ENCODE results near the gene H1-8.

The H1-8 gene

DNA sequence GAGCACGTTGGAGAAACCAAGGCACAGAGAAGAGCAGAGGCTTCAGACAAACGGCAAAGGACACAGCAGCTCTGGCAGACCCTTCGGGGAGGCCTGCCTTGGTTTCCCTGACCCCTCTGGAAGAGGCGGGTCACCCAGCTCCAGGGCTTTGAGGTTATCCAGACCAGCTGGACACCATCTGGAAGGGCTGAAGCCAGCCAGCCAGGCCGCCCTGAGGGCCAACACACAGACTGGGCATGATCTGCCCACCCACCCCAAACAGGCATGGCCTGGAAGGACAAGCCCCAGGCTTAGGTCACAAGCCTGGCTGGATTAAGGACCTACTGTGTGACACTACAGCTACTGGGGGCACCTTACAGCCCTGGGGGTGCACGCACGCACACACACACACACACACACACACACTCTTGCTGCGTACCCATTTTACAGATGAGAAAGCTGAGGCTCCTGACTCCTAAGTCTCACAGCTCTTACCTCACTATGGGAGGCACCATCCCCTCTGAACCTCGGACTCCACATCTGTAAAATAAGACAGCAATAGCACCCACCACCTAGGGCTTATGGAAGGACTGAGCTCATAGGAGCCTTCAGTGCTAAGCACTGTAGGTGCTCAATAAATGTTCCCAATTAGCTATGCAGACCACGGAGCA is 52.7 kb downstream of the H1-8 start:
- FAIRE-seq, result no peak

DNA sequence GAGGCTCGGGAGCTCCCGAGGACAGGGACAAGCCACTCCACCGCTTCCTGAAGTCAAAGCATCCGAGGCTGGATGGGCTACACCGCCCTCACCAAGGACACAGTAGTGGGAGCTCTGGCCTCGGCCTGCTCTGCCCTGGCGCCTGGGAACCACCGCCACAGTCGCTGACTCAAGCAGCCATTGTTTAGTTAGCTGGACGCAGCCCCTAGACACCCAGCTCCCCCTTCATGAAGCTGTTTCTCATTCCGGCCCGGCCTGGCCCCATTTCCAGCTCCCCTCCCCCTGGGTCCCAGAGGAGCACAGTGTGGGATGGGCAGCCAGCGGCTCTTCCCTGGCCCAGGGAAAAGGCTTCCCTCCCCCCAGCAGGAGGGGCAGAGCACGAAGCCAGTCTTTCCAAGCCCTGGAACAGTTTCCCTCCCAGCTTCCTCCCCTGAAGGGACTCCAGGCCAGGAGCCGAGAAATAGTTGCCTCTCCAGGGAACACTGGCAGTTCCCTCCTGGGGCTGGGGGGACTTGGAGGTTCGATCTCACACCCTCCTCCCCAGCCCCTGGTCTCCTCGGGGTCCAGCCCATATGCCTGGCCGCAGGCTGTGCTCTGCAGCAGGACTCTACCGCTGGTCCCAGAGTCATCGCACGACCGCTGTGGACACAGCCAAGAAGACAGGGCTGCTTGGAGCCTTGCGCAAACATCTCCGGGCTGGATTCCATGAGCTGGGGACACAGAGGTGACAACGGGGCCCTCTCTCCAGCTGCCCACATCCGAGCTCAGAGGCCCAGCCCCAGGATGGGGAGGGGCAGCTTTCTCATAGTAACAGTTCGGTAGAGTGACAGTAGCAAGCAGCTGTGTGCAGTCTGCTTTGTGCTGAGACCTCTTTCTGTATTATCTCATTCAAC is 53.5 kb downstream of the H1-8 start:
- FAIRE-seq, result no peak

DNA sequence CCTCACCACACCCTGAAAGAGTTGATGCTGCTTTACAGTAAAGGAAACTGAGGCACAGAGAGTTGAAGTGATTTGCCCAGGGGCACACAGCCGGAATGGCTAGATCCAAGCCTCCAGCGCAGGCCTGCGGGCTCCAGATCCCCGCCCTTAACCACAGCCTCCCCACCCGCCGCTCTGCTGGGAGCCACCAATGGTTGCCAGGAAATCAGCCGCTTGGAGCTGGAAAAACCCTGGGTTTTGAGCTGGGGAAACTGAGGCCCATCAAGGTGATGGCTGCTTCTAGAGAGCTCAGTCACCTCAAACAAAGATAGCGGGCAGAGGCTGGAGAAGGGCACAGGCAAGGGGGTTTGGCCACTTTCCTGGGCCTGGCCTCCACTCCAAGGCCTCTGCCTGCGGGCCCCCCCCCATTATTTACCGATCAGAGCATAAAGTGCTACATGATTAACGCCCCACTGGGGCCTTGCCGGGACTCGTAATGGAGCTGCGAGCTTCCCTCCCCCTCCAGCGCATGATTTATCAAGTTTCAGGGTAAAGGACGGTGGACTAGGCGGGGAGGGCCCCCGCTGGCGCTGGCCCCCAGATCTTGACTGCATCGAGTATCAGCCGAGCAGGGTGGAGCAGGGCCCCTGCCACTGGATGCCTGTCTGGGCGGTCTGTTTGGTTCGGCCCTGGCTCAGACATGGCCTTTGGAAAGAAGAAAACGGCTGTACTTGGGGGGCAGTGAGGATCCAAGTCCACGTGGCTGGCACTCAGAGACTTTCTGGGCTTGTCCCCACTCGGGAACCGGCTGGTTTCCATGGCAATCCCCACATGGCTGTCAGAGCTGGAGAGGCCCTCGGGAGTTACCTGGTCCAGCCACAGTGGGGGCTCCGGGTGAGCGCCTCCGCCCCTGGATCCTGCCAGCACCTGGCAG is 54.4 kb downstream of the H1-8 start:
- FAIRE-seq, result no peak

DNA sequence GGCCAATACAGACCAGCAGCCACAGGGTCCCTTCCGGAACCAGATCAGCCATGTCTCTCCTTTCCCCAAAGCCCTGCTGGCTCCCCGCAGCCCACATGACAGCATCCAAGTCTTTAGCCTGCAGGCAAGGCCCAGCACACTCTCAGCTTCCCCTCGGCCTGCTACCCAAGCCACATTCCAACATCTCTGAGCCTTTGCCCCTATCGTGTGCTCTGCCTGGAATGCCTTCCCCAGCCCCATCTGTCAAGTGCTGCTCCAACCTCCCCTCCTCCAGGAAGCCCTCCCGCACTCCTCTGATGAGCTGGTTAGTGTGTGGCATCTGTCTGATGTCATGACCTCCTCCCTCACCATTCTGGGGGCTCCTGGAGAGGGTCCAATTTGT is 55.0 kb downstream of the H1-8 start:
- no peak for FAIRE-seq

DNA sequence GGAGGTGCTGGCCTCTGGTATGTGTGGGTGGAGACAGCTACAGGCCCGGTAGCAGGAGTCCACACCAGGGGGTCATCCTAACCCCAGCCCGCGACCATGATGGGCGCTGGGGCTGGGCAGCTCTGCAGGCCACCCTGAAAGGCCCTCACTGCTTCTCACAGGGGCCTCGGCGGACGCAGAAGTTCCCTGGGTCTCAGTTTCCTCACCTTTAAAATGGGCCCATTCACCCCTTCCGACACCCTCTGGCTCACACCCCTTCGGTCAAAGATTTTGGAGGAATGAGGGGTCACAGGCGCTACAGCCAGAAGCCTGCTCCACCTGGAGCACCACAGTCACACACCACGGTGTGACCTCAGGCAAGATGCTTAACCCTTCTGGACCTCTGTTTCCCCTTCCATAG is 55.5 kb downstream of the H1-8 start:
- FAIRE-seq, result no peak

DNA sequence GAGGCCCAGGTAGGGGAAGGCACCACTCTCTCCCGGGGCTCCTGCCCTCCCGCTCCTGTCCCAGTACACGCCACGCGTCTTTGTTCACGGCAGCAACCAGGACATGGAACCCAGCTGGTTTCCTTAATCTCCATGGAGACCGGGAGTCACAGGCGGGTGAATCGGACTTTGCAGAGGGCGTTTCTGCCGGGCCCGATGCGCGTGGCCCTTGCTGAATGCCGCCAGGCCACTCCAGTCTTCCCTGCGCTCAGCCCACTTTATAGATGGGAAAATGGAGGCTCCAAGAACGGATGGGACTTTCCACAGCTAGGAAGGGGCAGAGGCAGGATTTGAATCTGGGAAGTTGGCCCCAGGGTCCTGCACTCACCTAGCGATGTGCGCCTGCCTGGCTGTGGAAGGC is 56.1 kb downstream of the H1-8 start:
- no peak for FAIRE-seq

DNA sequence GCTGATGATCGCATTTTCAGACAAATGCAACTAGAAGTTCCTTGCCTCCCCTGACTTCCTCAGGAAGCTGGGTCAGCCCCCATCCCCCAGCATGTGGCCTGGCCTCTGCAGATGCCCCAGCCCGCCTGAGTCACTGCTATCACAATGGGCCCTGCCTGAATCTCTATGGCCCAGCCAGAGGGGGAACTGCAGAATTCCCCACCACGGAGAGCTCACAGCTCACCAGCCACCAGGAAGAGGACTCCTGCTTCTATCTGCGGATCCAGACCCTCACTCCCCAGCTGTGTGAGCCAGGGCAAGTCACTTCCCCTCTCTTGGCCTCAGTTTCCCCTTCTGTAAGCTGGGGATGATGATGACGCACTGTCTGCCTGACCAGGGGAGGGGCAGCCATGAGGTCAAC is 56.6 kb downstream of the H1-8 start:
- FAIRE-seq, result no peak

DNA sequence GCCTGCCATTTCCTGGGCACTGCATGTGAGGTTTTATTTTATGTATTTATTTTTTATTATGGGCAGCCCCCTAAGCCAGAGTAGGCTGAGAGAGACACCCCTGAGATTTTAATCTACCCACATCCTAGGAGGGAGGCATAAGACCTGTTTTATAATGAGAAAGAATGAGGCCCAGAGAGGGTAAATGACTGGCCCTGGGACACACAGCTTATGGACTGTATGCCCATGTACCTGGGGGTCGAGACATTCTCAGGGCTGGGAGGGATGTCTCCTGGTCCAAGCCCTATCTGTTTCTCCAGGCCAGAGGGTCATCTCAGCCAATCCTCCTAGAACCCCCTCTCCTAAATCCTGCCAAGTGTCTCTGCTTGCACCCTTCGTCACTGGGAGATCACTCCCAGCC is 57.4 kb downstream of the H1-8 start:
- FAIRE-seq, result no peak

Measured in islet of Langerhans (tissue), 1 donor.